ENCODE measurements around the gene RBSN.
"Not testable (repeated sequence)": the region's sequence is repeated elsewhere in the genome, so short reads cannot be mapped to it uniquely, and the experiment has no call there.

The RBSN gene

GRCh38 chr3:15098503-15099363 is at the start of gene RBSN:
TSS of gene RBSN (minus strand) at chr3:15099148. CDS start at chr3:15096120, 3,028 bp downstream.
- peak; percentile 90 for DNase-seq (ENCODE audit: low read depth)

GRCh38 chr3:15148614-15149013 is 49.7 kb upstream of the RBSN start:
- DNase-seq (ENCODE audit: low read depth), result no peak

GRCh38 chr3:15136885-15137284 is 37.9 kb upstream of the RBSN start:
- not testable (repeated sequence) for DNase-seq (ENCODE audit: low read depth)

GRCh38 chr3:15134968-15135367 is 36.0 kb upstream of the RBSN start:
- DNase-seq (ENCODE audit: low read depth), result not testable (repeated sequence)

- DNase-seq (ENCODE audit: low read depth), result not testable (repeated sequence)
These were observed 29.5 kb upstream of the RBSN start for GRCh38 chr3:15128403-15128802.

GRCh38 chr3:15126975-15127374 is 28.0 kb upstream of the RBSN start:
- not testable (repeated sequence) for DNase-seq (ENCODE audit: low read depth)

GRCh38 chr3:15122398-15122797 is 23.4 kb upstream of the RBSN start:
- DNase-seq (ENCODE audit: low read depth), result no peak

GRCh38 chr3:15121936-15122335 is 23.0 kb upstream of the RBSN start:
- DNase-seq (ENCODE audit: low read depth), result no peak

- DNase-seq (ENCODE audit: low read depth), result no peak
These were observed 22.0 kb upstream of the RBSN start for GRCh38 chr3:15120986-15121385.

GRCh38 chr3:15117011-15117410 is 18.1 kb upstream of the RBSN start:
- no peak for DNase-seq (ENCODE audit: low read depth)

GRCh38 chr3:15116032-15116669 is 17.2 kb upstream of the RBSN start:
- no peak for DNase-seq (ENCODE audit: low read depth)

GRCh38 chr3:15114466-15115358 is 15.8 kb upstream of the RBSN start:
- no peak for DNase-seq (ENCODE audit: low read depth)

GRCh38 chr3:15113884-15114283 is 14.9 kb upstream of the RBSN start:
- DNase-seq (ENCODE audit: low read depth), result no peak

GRCh38 chr3:15113471-15113870 is 14.5 kb upstream of the RBSN start:
- no peak for DNase-seq (ENCODE audit: low read depth)

- no peak for DNase-seq (ENCODE audit: low read depth)
These were observed 13.1 kb upstream of the RBSN start for GRCh38 chr3:15112011-15112410.

GRCh38 chr3:15110206-15110605 is 11.3 kb upstream of the RBSN start:
- DNase-seq (ENCODE audit: low read depth), result no peak

- DNase-seq (ENCODE audit: low read depth), result no peak
These were observed 9.9 kb upstream of the RBSN start for GRCh38 chr3:15108869-15109268.

- DNase-seq (ENCODE audit: low read depth), result peak; percentile 63
These were observed 9.2 kb upstream of the RBSN start for GRCh38 chr3:15108082-15108545.

GRCh38 chr3:15107075-15107947 is 8.4 kb upstream of the RBSN start:
- DNase-seq (ENCODE audit: low read depth), result no peak

GRCh38 chr3:15102836-15103235 is 3.9 kb upstream of the RBSN start:
- DNase-seq (ENCODE audit: low read depth), result no peak

- DNase-seq (ENCODE audit: low read depth), result no peak
These were observed 3.3 kb upstream of the RBSN start for GRCh38 chr3:15102256-15102655.

Measured in stimulated activated CD4-positive, alpha-beta T cell treated with anti-CD3 and anti-CD28 coated beads, Interleukin-2, amount 100 ng/mL, for 4 hours (primary cell).